BLaER1 treated with 17β-estradiol and CSF1 and Interleukin-3, amounts not matched to agents 10 nM and 100 nM (cell line): ENCODE measurements around the gene CD52.

Source experiments
- H3K27ac ChIP-seq, 11 experiments: shearing (Covaris generic); formaldehyde crosslinking; 2 replicates each; pipeline ENCODE4 v1.8.1; 2022
- H3K27me3 ChIP-seq, 11 experiments: shearing (Covaris generic); formaldehyde crosslinking; 2 replicates each; pipeline ENCODE4 v1.8.1; 2022
- H3K36me3 ChIP-seq, 11 experiments: shearing (Covaris generic); formaldehyde crosslinking; 2 replicates each; pipeline ENCODE4 v1.8.1; 2022
- H3K4me1 ChIP-seq, 10 experiments: shearing (Covaris generic); formaldehyde crosslinking; 2 replicates each; pipeline ENCODE4 v1.8.1; 2022
- H3K4me2 ChIP-seq, 11 experiments: shearing (Covaris generic); formaldehyde crosslinking; 2 replicates each; pipeline ENCODE4 v1.8.1; 2022
- H3K4me3 ChIP-seq, 10 experiments: shearing (Covaris generic); formaldehyde crosslinking; 2 replicates each; pipeline ENCODE4 v1.8.1; 2022
- H3K9ac ChIP-seq, 11 experiments: shearing (Covaris generic); formaldehyde crosslinking; 2 replicates each; pipeline ENCODE4 v1.8.1; 2022
- H3K9me3 ChIP-seq, 11 experiments: shearing (Covaris generic); formaldehyde crosslinking; replicated peaks in 1 of 11; 2 replicates each; pipeline ENCODE4 v1.8.1; 2022
- H4K20me1 ChIP-seq, 11 experiments: shearing (Covaris generic); formaldehyde crosslinking; 2 replicates each; pipeline ENCODE4 v1.8.1; 2022
- Cebpa-rat ChIP-seq, 11 experiments: shearing (Covaris generic); IDR thresholded peaks; 2 replicates each; pipeline ENCODE4 v1.8.1; 2022

CD52 gene

DNA sequence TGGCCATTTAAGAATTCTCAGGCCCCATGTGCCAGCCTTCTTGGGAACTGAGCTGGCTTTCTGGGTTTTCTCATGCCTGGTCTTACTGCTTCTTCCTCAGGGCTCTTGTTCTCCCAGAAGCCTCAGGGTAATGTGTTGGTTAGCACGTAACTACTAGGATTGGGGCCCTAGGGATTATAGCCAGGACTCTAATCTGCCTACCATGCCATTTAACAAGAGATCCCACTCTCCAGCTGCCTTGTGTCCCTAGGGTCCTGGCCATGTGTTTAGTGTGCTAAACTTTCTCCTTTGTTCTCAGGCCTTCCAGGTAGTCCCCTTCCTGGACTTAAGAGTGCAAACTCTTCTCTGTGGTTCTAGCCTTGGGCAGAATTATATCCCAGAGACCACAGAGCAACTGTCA is 40.0 kb upstream of the CD52 start:
- Histone ChIP-seq H3K27me3 (no peaks in the 10 kb centered on the region), H3K9ac (peak overlapping the region; percentile 72 to 99 (median 97)), H3K4me1 (peaks cover 69 to 86% (median 77%) of the 10 kb centered on the region in 10 experiments), H4K20me1 (peaks cover 6 to 28% (median 19%) of the 10 kb centered on the region in 11 experiments; a peak in 17 of 22 replicates), H3K4me2 (peak overlapping the region; percentile 94 to 100 (median 98)), H3K9me3 (no peaks in the 10 kb centered on the region), H3K4me3 (peak overlapping the region in 3 of 10 experiments; percentile 11 to 85 (median 84); a peak in 4 of 20 replicates), H3K27ac (peak overlapping the region; percentile 72 to 99 (median 95)), H3K36me3 (peaks cover 17 to 73% (median 62%) of the 10 kb centered on the region in 11 experiments)
- TF ChIP-seq Cebpa-rat (IDR thresholded peaks at IDR 0.05), result no peak

GRCh38 chr1:26278303-26278702 is 39.5 kb upstream of the CD52 start:
- peak overlapping the region; percentile 94 to 100 (median 98) for H3K4me2 ChIP-seq
- peaks cover 75 to 86% (median 81%) of the 10 kb centered on the region in 10 experiments for H3K4me1 ChIP-seq
- H3K9me3 ChIP-seq, result no peaks in the 10 kb centered on the region
- peak overlapping the region; percentile 72 to 99 (median 97) for H3K9ac ChIP-seq
- peaks cover 22 to 73% (median 62%) of the 10 kb centered on the region in 11 experiments for H3K36me3 ChIP-seq
- peak overlapping the region in 6 of 10 experiments; percentile 84 to 92 (median 88); a peak in 11 of 20 replicates for H3K4me3 ChIP-seq
- H3K27me3 ChIP-seq, result no peaks in the 10 kb centered on the region
- H4K20me1 ChIP-seq, result peaks cover 6 to 34% (median 25%) of the 10 kb centered on the region in 11 experiments; a peak in 17 of 22 replicates
- TF ChIP-seq Cebpa-rat (IDR thresholded peaks at IDR 0.05), result no peak
- peak overlapping the region; percentile 72 to 99 (median 95) for H3K27ac ChIP-seq

- Histone ChIP-seq H4K20me1 (peaks cover 6 to 40% (median 26%) of the 10 kb centered on the region in 11 experiments; a peak in 17 of 22 replicates), H3K4me1 (peaks cover 81 to 90% (median 87%) of the 10 kb centered on the region in 10 experiments), H3K27ac (peak overlapping the region; percentile 72 to 99 (median 95)), H3K27me3 (no peaks in the 10 kb centered on the region), H3K4me3 (peak overlapping the region; percentile 84 to 96 (median 90)), H3K4me2 (peak overlapping the region; percentile 94 to 100 (median 98)), H3K9ac (peak overlapping the region; percentile 89 to 99 (median 97)), H3K36me3 (peaks cover 28 to 73% (median 61%) of the 10 kb centered on the region in 11 experiments), H3K9me3 (no peaks in the 10 kb centered on the region)
- 0 out of 22 replicates have a peak, but pooled peaks of 1 of the 11 experiments have one; percentile 20 for TF ChIP-seq Cebpa-rat (IDR thresholded peaks at IDR 0.05)
Observed at GRCh38 chr1:26278724-26279455, 38.9 kb upstream of the CD52 start.

- Histone ChIP-seq H3K4me2 (peak within 1 kb of the TSS; percentile 94 to 100 (median 98)), H3K4me3 (peak within 1 kb of the TSS; percentile 84 to 96 (median 90)), H3K4me1 (peaks cover 85 to 93% (median 89%) of the 10 kb centered on the region in 10 experiments), H3K27ac (peak within 1 kb of the TSS; percentile 72 to 99 (median 95)), H3K9ac (peak within 1 kb of the TSS; percentile 89 to 99 (median 97)), H3K9me3 (no peaks in the 10 kb centered on the region), H3K27me3 (no peaks in the 10 kb centered on the region), H4K20me1 (peaks cover 6 to 48% (median 30%) of the 10 kb centered on the region in 11 experiments; a peak in 17 of 22 replicates), H3K36me3 (peaks cover 34 to 70% (median 59%) of the 10 kb centered on the region in 11 experiments)
- TF ChIP-seq Cebpa-rat (IDR thresholded peaks at IDR 0.05), result no peak
Observed at GRCh38 chr1:26279456-26280332, 38.1 kb upstream of the CD52 start, which contains the start of gene SH3BGRL3. Gene SH3BGRL3 (plus strand): TSS chr1:26280086. CDS start chr1:26280156, 70 bp downstream.

GRCh38 chr1:26280333-26281042 is 37.3 kb upstream of the CD52 start:
- peaks cover 85 to 93% (median 89%) of the 10 kb centered on the region in 10 experiments for H3K4me1 ChIP-seq

DNA sequence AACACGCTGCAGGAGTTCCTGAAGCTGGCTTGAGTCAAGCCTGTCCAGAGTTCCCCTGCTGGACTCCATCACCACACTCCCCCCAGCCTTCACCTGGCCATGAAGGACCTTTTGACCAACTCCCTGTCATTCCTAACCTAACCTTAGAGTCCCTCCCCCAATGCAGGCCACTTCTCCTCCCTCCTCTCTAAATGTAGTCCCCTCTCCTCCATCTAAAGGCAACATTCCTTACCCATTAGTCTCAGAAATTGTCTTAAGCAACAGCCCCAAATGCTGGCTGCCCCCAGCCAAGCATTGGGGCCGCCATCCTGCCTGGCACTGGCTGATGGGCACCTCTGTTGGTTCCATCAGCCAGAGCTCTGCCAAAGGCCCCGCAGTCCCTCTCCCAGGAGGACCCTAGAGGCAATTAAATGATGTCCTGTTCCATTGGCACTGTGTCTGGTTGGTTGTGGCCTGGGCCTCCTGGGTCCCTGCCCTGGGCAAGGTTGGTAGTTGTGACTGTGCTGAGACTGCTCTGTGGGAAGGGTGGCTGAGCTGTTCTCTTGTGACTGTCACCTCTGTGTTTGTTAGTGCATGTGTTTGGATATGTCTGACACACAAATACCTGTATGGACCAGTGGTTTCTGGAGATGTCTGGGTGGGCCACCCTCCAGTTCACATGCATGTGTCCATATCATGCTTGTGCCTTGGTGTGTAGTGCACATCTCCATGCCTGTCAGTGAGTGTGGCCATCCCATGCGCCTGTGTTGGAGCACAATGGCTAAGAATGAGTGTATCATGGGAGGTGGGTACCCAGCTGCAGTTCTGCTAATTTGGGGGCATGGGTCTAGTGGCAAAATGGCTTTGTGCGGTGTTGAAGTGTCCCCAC is 36.4 kb upstream of the CD52 start:
- H3K4me2 ChIP-seq, result peak overlapping the region; percentile 94 to 100 (median 98)

More at GRCh38 chr1:26280333-26281042, 37.3 kb upstream of the CD52 start:
- Histone ChIP-seq H3K4me3 (peak overlapping the region; percentile 84 to 96 (median 90)), H3K27me3 (no peaks in the 10 kb centered on the region), H3K36me3 (peaks cover 34 to 64% (median 53%) of the 10 kb centered on the region in 11 experiments), H3K9me3 (no peaks in the 10 kb centered on the region), H4K20me1 (peaks cover 6 to 48% (median 30%) of the 10 kb centered on the region in 11 experiments; a peak in 17 of 22 replicates), H3K9ac (peak overlapping the region; percentile 89 to 99 (median 97)), H3K27ac (peak overlapping the region; percentile 72 to 99 (median 95)), H3K4me2 (peak overlapping the region; percentile 94 to 100 (median 98))
- TF ChIP-seq Cebpa-rat (IDR thresholded peaks at IDR 0.05), result no peak

GRCh38 chr1:26281971-26282370 is 35.8 kb upstream of the CD52 start:
- Histone ChIP-seq H3K36me3 (peaks cover 34 to 63% (median 51%) of the 10 kb centered on the region in 11 experiments), H3K27me3 (no peaks in the 10 kb centered on the region), H3K9me3 (no peaks in the 10 kb centered on the region), H3K4me2 (peak overlapping the region; percentile 94 to 100 (median 98)), H3K4me1 (peaks cover 85 to 93% (median 89%) of the 10 kb centered on the region in 10 experiments), H4K20me1 (peaks cover 6 to 48% (median 30%) of the 10 kb centered on the region in 11 experiments; a peak in 17 of 22 replicates), H3K4me3 (peak overlapping the region; percentile 84 to 96 (median 90); a peak in 19 of 20 replicates), H3K9ac (peak overlapping the region; percentile 89 to 99 (median 97); a peak in 21 of 22 replicates), H3K27ac (peak overlapping the region in 10 of 11 experiments; percentile 88 to 99 (median 95); a peak in 20 of 22 replicates)
- TF ChIP-seq Cebpa-rat (IDR thresholded peaks at IDR 0.05), result no peak

More for the DNA sequence above, 36.4 kb upstream of the CD52 start:
- TF ChIP-seq Cebpa-rat (IDR thresholded peaks at IDR 0.05), result no peak
- Histone ChIP-seq H3K27ac (peak overlapping the region in 10 of 11 experiments; percentile 88 to 99 (median 95); a peak in 20 of 22 replicates), H3K9ac (peak overlapping the region; percentile 89 to 99 (median 97)), H3K4me1 (peaks cover 85 to 93% (median 89%) of the 10 kb centered on the region in 10 experiments), H3K36me3 (peaks cover 34 to 68% (median 57%) of the 10 kb centered on the region in 11 experiments), H4K20me1 (peaks cover 6 to 48% (median 30%) of the 10 kb centered on the region in 11 experiments; a peak in 17 of 22 replicates), H3K4me3 (peak overlapping the region; percentile 84 to 96 (median 90)), H3K9me3 (no peaks in the 10 kb centered on the region), H3K27me3 (no peaks in the 10 kb centered on the region)
